Gastrocnemius medialis (tissue), 4 donors: Measurements from ENCODE around the gene SPRED2. TPM values are rescaled to one million over a fixed set of nuclear protein-coding genes. Genes with fewer than 3 reads are reported as not detected.

Experiments used
- ATAC-seq, 2 donors: fragments of 150-250 bp; one replicate each; pipeline ENCODE4 v1.9.1; 2016
- DNase-seq, 2 donors: peaks; one replicate each; pipeline ENCODE4 v3.0.0-alpha.2; 2019
- H3K27ac ChIP-seq, 4 donors: fragments of 200-600 bp; sonication (generic); 1 replicate in 1 of 4; 2 replicates in 3 of 4; pipeline ENCODE4 v1.5.1; 2016 to 2018; ENCODE audit warnings: mild to moderate bottlenecking in 2 of 4, moderate library complexity in 1 of 4
- H3K27me3 ChIP-seq, 3 donors: fragments of 200-600 bp; sonication (generic) in 2 of 3; 1 replicate in 1 of 3; 2 replicates in 2 of 3; pipeline versions ENCODE4 v1.5.1 to v1.6.0; 2016 to 2019; ENCODE audit warnings: mild to moderate bottlenecking in 1 of 3, moderate library complexity in 1 of 3
- H3K36me3 ChIP-seq, 2 donors: fragments of 200-600 bp; sonication (generic) in 1 of 2; one replicate each; pipeline ENCODE4 v1.5.1; 2017 to 2018
- H3K4me1 ChIP-seq, 2 donors: fragments of 200-600 bp; sonication (generic) in 1 of 2; one replicate each; pipeline ENCODE4 v1.5.1; 2016 to 2017; ENCODE audit warnings: mild to moderate bottlenecking in 2 of 2
- H3K4me3 ChIP-seq, 4 donors: fragments of 200-600 bp; sonication (generic) in 3 of 4; 1 replicate in 1 of 4; 2 replicates in 3 of 4; pipeline ENCODE4 v1.5.1; 2016 to 2019; ENCODE audit warnings: mild to moderate bottlenecking in 2 of 4
- H3K9me3 ChIP-seq, 3 donors: fragments of 200-600 bp; sonication (generic) in 2 of 3; 1 replicate in 1 of 3; 2 replicates in 2 of 3; pipeline ENCODE4 v1.5.1; 2016 to 2019
- POLR2A ChIP-seq, 2 donors: fragments of 450-650 bp; IDR thresholded peaks; one replicate each; pipeline ENCODE4 v1.6.1; 2017; ENCODE audit warnings: antibody characterized with exemption in 2 of 2, mild to moderate bottlenecking in 2 of 2, moderate library complexity in 2 of 2
- in situ Hi-C, 4 donors: fragments of 200-750 bp; cut with MboI; loops; one replicate each; pipeline versions ENCODE4 v1.15.0 to v1.8.0; 2017; ENCODE audit warnings: low sequenced_read_pairs in 4 of 4
- intact Hi-C: fragments of 100-400 bp; cut with DNase I; formaldehyde crosslinking; loops from one replicate; pipeline ENCODE4 v1.15.1; 2023; ENCODE audit warnings: low total_unique reads
- total RNA-seq, 4 donors: library from RNA; depleted of rRNA; stranded (reverse); fragments of >200 nt; gene quantifications; one replicate each; pipeline versions ENCODE4 v1.1.0 to v1.2.3, GENCODE V29; 2016
- TF ChIP-seq, protein P1 (sequence below), 5 experiments: fragments of 450-650 bp in 3 of 5; fragments of 200-600 bp in 2 of 5; sonication (generic) in 2 of 5; IDR thresholded peaks in 4 of 5; conservative IDR thresholded peaks in 1 of 5; 1 replicate in 4 of 5; 2 replicates in 1 of 5; pipeline ENCODE4 v1.5.1; 2016 to 2019; ENCODE audit warnings: antibody characterized with exemption in 5 of 5, mild to moderate bottlenecking in 3 of 5, moderate library complexity in 3 of 5

SPRED2 gene
- total RNA-seq, 4 donors from 2014 or later, result 4.1 to 12.5 (median 7.4) TPM

GRCh38 chr2:65437392-65438135 is 5.2 kb upstream of the SPRED2 start:
- no peak for ATAC-seq
- no peak for TF ChIP-seq POLR2A (IDR thresholded peaks at IDR 0.05)
- Histone ChIP-seq H3K27me3 (no peaks in the 10 kb centered on the region), H3K9me3 (no peaks in the 10 kb centered on the region), H3K4me3 (peak overlapping the region in 3 of 4 donors; percentile 69 to 95 (median 74)), H3K27ac (peak overlapping the region; percentile 93 to 96 (median 94)), H3K4me1 (peaks cover 9 to 10% of the 10 kb centered on the region in 2 donors), H3K36me3 (no peaks in the 10 kb centered on the region)
- in situ Hi-C loops (loop anchor here in 3 of 4 donors (10.0 to 25.0 kb wide), 3 partner anchors 175 to 375 kb away; partner anchors contain the start of gene CEP68 (in 1 of the 3)), intact Hi-C loops (loop anchor here (2.0 to 10.0 kb wide), 8 partner anchors 115 to 997 kb away; partner anchors contain the start of genes AFTPH, MEIS1 and SERTAD2)
- DNase-seq, result no peak

- TF ChIP-seq, protein P1, sequence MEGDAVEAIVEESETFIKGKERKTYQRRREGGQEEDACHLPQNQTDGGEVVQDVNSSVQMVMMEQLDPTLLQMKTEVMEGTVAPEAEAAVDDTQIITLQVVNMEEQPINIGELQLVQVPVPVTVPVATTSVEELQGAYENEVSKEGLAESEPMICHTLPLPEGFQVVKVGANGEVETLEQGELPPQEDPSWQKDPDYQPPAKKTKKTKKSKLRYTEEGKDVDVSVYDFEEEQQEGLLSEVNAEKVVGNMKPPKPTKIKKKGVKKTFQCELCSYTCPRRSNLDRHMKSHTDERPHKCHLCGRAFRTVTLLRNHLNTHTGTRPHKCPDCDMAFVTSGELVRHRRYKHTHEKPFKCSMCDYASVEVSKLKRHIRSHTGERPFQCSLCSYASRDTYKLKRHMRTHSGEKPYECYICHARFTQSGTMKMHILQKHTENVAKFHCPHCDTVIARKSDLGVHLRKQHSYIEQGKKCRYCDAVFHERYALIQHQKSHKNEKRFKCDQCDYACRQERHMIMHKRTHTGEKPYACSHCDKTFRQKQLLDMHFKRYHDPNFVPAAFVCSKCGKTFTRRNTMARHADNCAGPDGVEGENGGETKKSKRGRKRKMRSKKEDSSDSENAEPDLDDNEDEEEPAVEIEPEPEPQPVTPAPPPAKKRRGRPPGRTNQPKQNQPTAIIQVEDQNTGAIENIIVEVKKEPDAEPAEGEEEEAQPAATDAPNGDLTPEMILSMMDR (IDR thresholded peaks at IDR 0.05 in 4 of 5, conservative IDR thresholded peaks at IDR 0.05 in 1 of 5), result no peak
- TF ChIP-seq POLR2A (IDR thresholded peaks at IDR 0.05), result no peak
- ATAC-seq (peak in 1 of 2 donors; percentile 23), DNase-seq (no peak)
- H3K4me3 ChIP-seq, result peak overlapping the region; percentile 69 to 95 (median 79)
- in situ Hi-C loops (loop anchor here in 3 of 4 donors (10.0 to 25.0 kb wide), 3 partner anchors 175 to 375 kb away; partner anchors contain the start of gene CEP68 (in 1 of the 3)), intact Hi-C loops (loop anchor here (1.0 to 10.0 kb wide), 9 partner anchors 116 to 998 kb away; partner anchors contain the start of genes ACTR2, AFTPH, MEIS1 and SERTAD2)
- no peaks in the 10 kb centered on the region for H3K36me3 ChIP-seq
- H3K4me1 ChIP-seq, result peaks cover 9 to 10% of the 10 kb centered on the region in 2 donors
- H3K27me3 ChIP-seq, result no peaks in the 10 kb centered on the region
- H3K27ac ChIP-seq, result peak overlapping the region; percentile 93 to 96 (median 94)
- no peaks in the 10 kb centered on the region for H3K9me3 ChIP-seq
Measured at GRCh38 chr2:65436824-65437221, 4.4 kb upstream of the SPRED2 start.

- H3K27me3 ChIP-seq, result no peaks in the 10 kb centered on the region
- in situ Hi-C loops, result loop anchor here in 3 of 4 donors (10.0 to 25.0 kb wide), 3 partner anchors 174 to 374 kb away; partner anchors contain the start of gene CEP68 (in 1 of the 3)
- intact Hi-C loops, result loop anchor here (1.0 to 10.0 kb wide), 9 partner anchors 117 to 999 kb away; partner anchors contain the start of genes ACTR2, AFTPH, MEIS1 and SERTAD2
- H3K9me3 ChIP-seq, result no peaks in the 10 kb centered on the region
- H3K4me3 ChIP-seq, result peak overlapping the region; percentile 69 to 95 (median 79)
- TF ChIP-seq, protein P1 (IDR thresholded peaks at IDR 0.05 in 4 of 5, conservative IDR thresholded peaks at IDR 0.05 in 1 of 5), result peak in 2 of 5 experiments; percentile 6 to 20
- TF ChIP-seq POLR2A (IDR thresholded peaks at IDR 0.05), result peak; percentile 49 to 76
- H3K4me1 ChIP-seq, result peaks cover 9 to 10% of the 10 kb centered on the region in 2 donors
- ATAC-seq (peak; percentile 75 to 86), DNase-seq (peak; percentile 85 to 96)
- H3K27ac ChIP-seq, result peak overlapping the region; percentile 93 to 96 (median 94)
- H3K36me3 ChIP-seq, result no peaks in the 10 kb centered on the region
Measured at GRCh38 chr2:65436169-65436823, 3.9 kb upstream of the SPRED2 start.

DNA sequence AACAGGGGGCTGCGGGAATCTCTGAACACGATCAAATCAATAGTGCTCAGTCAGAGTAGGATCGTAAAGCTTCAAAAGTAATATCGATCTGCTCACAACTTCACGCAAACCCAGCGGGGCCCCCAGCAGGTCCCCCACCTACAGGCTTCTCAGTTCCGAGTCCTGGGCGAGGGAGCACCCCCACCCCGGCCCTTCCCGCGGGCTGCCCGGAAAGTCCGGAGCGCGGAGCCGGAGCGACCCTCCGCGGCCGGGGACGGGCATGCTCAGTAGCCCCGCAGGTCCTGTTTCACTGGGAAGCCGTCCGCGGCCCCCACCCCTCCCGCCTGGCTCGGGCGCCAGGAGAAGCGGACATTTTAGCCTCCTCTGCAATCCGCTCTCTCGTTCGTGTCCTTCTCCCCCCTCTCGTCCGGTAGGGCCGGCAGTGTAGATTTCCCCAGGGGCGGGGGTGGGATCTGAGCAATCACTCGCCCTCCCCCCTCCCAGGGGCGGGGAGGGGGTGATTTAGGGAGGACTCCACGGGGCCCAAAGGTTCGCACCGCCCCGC is 3.3 kb upstream of the SPRED2 start:
- TF ChIP-seq, protein P1 (IDR thresholded peaks at IDR 0.05 in 4 of 5, conservative IDR thresholded peaks at IDR 0.05 in 1 of 5), result peak in 1 of 5 experiments; percentile 7
- TF ChIP-seq POLR2A (IDR thresholded peaks at IDR 0.05), result peak in 1 of 2 donors; percentile 43
- ATAC-seq, result peak; percentile 37 to 55
- Histone ChIP-seq H3K4me1 (peaks cover 9 to 10% of the 10 kb centered on the region in 2 donors), H3K27me3 (no peaks in the 10 kb centered on the region), H3K4me3 (peak overlapping the region; percentile 69 to 95 (median 79)), H3K27ac (peak overlapping the region; percentile 93 to 96 (median 94)), H3K36me3 (no peaks in the 10 kb centered on the region), H3K9me3 (no peaks in the 10 kb centered on the region)
- DNase-seq, result peak; percentile 69 to 88
- intact Hi-C loops (loop anchor here (1.0 to 10.0 kb wide), 9 partner anchors 117 to 999 kb away; partner anchors contain the start of genes ACTR2, AFTPH, MEIS1 and SERTAD2), in situ Hi-C loops (loop anchor here in 3 of 4 donors (10.0 to 25.0 kb wide), 3 partner anchors 173 to 373 kb away; partner anchors contain the start of gene CEP68 (in 1 of the 3))
